A549 treated with ZK216348 at 1 μM for 4 hours (cell line): ENCODE data around the gene HSPA8. TPM values are rescaled to one million over a fixed set of nuclear protein-coding genes. Genes with fewer than 3 reads are reported as not detected.

Source experiments
- total RNA-seq: library from RNA; stranded (reverse); fragments of 200-300 nt; extraction: Qiagen RNA extraction; gene quantifications from 5 replicates; pipeline ENCODE4 v1.2.3, GENCODE V29; 2022; ENCODE audit warnings: low read depth

HSPA8 gene
- total RNA-seq: 1,458 to 1,788 TPM (median 1,636 TPM) in 5 replicates

DNA sequence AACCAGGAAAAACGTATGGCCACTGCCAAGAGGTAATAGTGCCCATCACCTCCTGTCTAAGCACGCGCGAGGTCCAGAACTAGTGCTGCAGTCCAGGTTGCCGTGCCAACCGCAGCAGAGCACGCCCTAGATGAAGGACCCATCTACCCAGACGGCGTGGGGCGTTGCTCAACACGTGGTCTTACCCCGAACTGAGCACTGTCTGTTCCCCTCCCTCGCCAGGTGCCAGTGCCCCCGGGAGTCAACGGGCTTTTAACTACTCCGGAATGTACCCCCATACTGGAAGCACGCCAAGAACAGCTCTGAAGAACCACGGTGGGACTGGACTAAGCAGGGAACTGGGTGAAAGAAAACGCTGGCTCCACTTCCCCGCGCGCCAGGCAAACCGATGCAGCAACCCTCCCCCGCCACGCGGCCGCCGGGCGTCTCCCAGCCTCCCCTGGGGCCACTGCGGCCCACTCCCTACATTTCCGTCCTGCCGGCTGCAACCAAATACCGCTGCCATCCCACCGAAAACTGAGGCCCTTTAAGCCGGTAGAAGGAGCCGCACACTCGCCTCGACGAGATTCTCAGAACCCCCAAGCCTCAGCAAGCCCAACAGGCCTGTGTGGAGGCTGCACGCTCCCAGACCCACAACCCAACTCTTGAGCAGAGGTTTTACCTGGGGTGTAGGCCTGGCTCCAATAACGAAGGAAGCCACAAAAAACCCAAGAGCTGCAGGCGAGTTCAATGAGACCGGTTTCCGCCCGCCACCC, at the start of gene HSPA8:
Gene HSPA8, minus strand, starts transcription at position 734 of the 755 bp plus-strand sequence. CDS start 812 bp downstream, outside the sequence.

Other genes starting within 250 kb of the HSPA8 start
- gene CRTAM, start 223.6 kb downstream of the HSPA8 start, total RNA-seq: not detected in 5 replicates
- gene JHY, start 179.4 kb downstream of the HSPA8 start, total RNA-seq: 3.2 to 4.4 TPM (median 3.8 TPM) in 5 replicates
- not detected in 5 replicates for gene BSX, start 80.3 kb downstream of the HSPA8 start, total RNA-seq
- gene CLMP, start 133.1 kb upstream of the HSPA8 start, total RNA-seq: 14.2 to 31.8 TPM (median 23.0 TPM) in 5 replicates